ENCODE results near the gene TPSG1. TPM values are rescaled to one million over a fixed set of nuclear protein-coding genes. Genes with fewer than 3 reads are reported as not detected.
"Not testable (repeated sequence)": the region's sequence is repeated elsewhere in the genome, so short reads cannot be mapped to it uniquely, and the experiment has no call there.

The TPSG1 gene
- total RNA-seq, 8 experiments from 2014 or later: 0.11 to 1.1 (median 0.52) TPM; not detected in 5

DNA sequence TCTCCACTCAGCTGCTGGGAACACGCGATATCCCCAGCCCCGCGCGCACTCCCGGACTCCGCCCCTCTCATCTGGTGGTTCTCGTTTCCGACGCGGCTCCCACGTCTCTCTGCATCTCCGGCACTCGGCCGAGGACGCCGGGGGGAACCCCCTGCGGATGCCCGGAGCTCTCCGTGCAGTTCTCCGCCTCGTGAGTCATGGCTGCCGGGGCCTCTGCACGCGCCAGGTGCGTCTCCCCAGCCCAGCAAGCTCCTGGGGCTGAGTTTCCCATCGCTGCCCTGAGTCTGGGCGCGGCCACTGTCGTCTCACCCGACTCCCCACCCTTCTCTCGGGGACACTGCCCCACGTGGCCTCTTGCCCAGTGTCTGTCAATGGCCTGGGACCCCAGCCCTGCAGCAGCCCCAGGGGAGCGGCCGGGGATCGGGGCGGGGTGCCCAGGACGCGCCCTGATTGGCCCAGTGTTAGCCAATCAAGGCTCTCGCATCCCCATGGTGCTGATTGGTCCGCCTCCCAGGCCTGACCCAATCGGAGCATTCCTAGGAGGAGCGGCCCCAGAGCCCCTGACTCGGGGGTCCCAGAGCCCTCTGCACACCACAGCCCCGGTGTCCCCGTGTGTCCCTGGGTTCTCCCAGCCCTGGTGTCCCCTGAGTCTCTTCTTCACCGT, 28.8 kb upstream of the TPSG1 start:
- in situ Hi-C loops (cut with MboI; ENCODE audit: low pct_unique_long_range_greater_than_20kb in 2 of 9, low sequenced_read_pairs in 9 of 9, unreplicated experiment in 9 of 9); H3K27ac ChIP-seq; H3K4me1 ChIP-seq (replicated peaks in 1 of 2); H3K4me3 ChIP-seq: not testable (repeated sequence)
- WGBS, 10 experiments: no CpG with 5 or more reads among the region's 47 CpGs
- ATAC-seq (replicated peaks in 6 of 8): peak in 7 of 8 experiments; percentile 10 to 94 (median 67)

DNA sequence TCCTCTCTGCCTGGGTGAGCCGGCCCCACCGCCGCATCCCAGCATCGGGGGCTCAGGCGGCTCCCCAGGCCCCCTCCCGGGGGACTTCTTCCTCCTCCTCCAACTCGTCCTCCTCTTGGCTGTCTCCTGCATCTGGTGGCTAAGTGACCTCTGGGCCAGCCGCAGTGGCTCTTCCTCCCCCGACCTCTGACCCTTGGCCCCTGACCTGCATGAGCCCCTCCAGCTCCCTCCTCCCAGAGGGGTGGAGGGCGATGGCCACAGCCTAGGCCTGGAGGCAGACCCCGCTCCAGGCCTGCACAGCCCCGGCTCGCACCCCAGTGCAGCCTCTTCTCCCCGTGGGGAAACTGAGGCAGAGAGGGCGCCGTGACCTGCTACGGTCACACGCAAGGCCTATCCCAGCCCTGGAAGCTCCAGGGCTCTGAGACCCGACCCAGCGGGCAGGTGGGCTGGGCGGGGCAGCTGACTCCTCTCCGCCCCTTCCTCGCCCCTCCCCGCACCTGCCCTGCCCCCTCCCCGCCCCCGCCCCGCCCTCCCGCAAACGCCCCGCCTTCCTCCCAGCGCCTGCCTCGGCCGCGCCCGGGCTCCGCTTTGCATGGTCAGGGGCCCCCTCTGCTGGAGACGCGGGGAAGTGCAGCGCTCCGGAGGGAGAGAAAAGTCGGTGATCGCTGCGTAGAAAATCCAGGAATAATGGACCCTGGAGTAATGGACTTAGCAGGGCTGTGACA, 24.1 kb upstream of the TPSG1 start:
- H3K27ac ChIP-seq; in situ Hi-C loops (cut with MboI; ENCODE audit: low pct_unique_long_range_greater_than_20kb in 2 of 9, low sequenced_read_pairs in 9 of 9, unreplicated experiment in 9 of 9); H3K4me1 ChIP-seq (replicated peaks in 1 of 2); H3K4me3 ChIP-seq: not testable (repeated sequence)
- ATAC-seq (replicated peaks in 6 of 8): peak; percentile 21 to 84 (median 68)
- no CpG with 5 or more reads among the region's 43 CpGs for WGBS, 10 experiments

DNA sequence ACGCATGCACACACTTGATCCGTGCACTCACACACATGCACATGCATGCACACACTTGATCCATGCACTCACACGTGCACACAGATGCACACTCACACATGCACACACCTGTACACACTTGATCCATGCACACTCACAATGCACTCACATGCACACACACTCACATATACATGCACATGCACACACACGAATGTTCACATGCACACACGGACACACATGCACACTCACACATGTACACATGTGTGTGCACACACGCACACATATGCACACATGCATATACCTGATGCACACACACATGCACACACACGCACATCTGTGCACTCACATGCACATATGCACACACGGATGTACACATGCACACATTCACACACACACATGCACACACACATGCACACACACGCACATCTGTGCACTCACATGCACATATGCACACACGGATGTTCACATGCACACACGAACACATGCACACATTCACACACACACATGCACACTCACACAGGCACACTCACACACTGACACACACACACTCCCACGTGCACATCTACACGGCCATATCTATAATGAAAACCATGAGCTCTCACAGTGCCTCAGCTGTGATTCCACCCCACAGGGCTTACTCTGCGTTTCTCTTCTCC, 23.0 kb upstream of the TPSG1 start:
- in situ Hi-C loops (cut with MboI; ENCODE audit: low pct_unique_long_range_greater_than_20kb in 2 of 9, low sequenced_read_pairs in 9 of 9, unreplicated experiment in 9 of 9); ATAC-seq (replicated peaks in 6 of 8); H3K4me1 ChIP-seq (replicated peaks in 1 of 2); H3K27ac ChIP-seq; H3K4me3 ChIP-seq: not testable (repeated sequence)
- 65 to 89% (median 76%) methylated on average over 2 to 5 of the region's 14 CpGs; no CpG with 5 or more reads in 6 of the 10 experiments for WGBS, 10 experiments

DNA sequence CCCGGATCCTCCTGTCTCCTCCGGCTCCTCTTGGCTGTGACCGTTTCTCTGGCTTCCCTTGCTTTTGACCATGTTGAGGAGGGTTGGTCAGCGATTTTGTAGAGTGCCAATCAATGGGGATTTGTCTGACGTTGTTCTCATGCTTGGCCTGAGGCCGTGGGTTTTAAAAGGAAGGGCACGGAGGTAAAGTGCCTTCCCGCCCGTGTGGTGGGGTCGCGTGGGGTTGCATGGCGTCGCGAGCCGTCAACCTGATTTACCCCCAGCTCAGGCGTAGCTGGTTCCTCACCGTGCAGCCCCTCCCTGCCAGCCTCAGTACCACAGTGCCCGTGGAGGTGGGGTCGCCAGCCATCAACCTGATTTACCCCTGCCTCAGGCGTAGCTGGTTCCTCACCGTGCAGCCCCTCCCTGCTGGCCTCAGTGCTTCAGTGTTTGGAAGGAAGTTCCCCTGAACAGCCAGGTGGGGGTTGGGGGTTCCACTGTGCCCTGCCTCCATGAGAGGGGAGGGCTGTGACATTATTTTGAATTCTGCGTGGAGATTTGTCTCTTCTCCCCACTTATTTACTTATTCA, 20.5 kb upstream of the TPSG1 start:
- 0 to 88% (median 51%) methylated on average over 1 to 7 of the region's 22 CpGs; no CpG with 5 or more reads in 1 of the 10 experiments for WGBS, 10 experiments
- no peak overlapping the region for H3K4me3 ChIP-seq
- in situ Hi-C loops (cut with MboI; ENCODE audit: low pct_unique_long_range_greater_than_20kb in 2 of 9, low sequenced_read_pairs in 9 of 9, unreplicated experiment in 9 of 9): no loop called here
- no peak for ATAC-seq (replicated peaks in 6 of 8)
- H3K4me1 ChIP-seq (replicated peaks in 1 of 2): no peaks in the 10 kb centered on the region
- H3K27ac ChIP-seq: no peak overlapping the region

DNA sequence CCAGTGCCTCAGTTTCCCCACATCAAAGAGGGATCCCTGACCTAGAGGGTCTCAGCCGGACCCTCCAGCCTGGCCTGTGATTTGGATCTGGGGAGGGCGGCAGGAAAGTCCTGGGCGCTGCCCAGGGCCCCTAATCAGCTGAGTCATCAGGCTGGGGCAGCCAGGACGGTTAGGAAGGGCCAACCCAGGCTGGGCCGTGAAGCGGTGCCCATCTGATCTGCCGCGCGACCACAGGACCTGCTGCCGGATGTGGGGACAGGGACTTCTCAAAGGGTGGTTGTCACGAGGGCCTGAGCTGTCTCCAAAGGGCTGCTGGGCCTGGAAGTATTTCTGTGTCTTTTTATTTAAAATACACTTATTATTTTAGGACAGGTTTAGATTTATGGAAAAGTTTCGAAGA, 19.8 kb upstream of the TPSG1 start:
- WGBS, 10 experiments: 74 to 90% (median 80%) methylated on average over 1 to 9 of the region's 12 CpGs; no CpG with 5 or more reads in 7 of the 10 experiments
- in situ Hi-C loops (cut with MboI; ENCODE audit: low pct_unique_long_range_greater_than_20kb in 2 of 9, low sequenced_read_pairs in 9 of 9, unreplicated experiment in 9 of 9): no loop called here
- Histone ChIP-seq H3K27ac (no peak overlapping the region), H3K4me1 (replicated peaks in 1 of 2) (no peaks in the 10 kb centered on the region), H3K4me3 (no peak overlapping the region)
- ATAC-seq (replicated peaks in 6 of 8): no peak

DNA sequence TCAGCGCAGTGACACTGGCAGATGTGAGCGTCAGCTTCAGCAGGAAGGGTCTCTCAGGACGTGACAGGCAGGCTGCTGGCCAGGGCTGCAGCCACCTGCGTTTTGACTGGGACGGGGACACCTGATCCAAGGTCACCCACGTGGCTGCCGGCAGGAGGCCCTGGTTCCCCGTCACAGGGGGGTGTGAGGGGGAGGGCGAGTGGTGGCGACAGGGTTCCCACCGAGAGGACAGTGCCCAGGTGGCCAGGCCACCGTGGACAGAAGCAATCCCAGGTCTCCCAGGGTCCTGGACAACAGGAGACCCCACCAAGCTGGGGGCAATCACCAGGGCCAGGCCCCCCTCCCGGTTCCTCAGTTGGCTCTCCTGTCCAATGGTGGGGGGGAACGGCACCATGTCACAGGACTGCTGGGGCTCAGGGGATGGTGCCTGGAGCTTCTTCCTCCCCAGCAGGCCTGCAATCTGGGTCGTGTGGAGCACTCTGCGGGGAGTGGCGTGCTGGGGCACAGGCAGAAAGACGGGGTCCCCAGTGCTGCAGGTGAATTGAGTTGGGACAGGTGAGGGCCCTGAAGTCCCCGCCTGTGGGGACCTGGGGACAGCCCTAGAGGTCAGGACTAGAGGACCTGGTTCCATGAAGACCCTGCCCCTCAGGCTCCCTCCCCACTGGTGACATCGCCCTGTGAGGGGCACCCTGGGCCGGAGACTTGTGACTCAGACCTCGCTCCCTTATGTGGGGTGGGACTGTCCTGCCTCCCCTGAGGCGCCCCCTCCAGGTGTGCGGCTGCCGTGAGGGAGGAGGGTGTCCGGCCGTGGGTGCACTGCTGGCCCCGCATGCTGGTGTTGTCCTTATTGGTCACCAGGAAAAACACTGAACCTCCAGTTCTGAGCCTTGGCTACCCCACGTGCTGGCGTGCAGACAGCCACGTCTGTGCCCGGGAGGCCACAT, 19.1 kb upstream of the TPSG1 start:
- ATAC-seq (replicated peaks in 6 of 8): peak in 2 of 8 experiments; percentile 8 to 9
- no CpG with 5 or more reads among the region's 32 CpGs for WGBS, 10 experiments
- H3K4me1 ChIP-seq (replicated peaks in 1 of 2): not testable (repeated sequence)

DNA sequence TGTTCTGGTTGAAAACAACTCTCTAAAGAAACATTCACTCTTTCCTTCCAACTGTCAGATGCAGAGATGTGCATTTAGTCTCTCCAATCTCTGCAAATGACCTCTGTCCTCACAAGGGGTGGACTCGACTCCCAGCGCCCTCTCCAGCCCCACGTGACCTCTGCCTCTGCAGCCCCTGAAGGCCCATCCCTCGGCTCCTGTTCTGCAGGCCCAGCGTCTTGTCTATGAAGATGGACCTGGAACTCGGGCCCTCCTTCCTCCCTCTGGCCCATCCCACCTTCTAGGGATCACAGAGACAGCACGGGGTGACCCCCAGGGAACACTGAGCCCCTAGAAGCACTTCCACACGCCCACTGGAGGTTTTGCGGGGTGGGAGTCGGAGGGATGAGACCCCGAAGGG, 18.3 kb upstream of the TPSG1 start:
- ATAC-seq (replicated peaks in 6 of 8); H3K27ac ChIP-seq; H3K4me3 ChIP-seq; H3K4me1 ChIP-seq (replicated peaks in 1 of 2); in situ Hi-C loops (cut with MboI; ENCODE audit: low pct_unique_long_range_greater_than_20kb in 2 of 9, low sequenced_read_pairs in 9 of 9, unreplicated experiment in 9 of 9): not testable (repeated sequence)
- 0% methylated on average over 1 of the region's 11 CpGs; no CpG with 5 or more reads in 9 of the 10 experiments for WGBS, 10 experiments

More for the DNA sequence above, 19.1 kb upstream of the TPSG1 start:
- in situ Hi-C loops (cut with MboI; ENCODE audit: low pct_unique_long_range_greater_than_20kb in 2 of 9, low sequenced_read_pairs in 9 of 9, unreplicated experiment in 9 of 9); H3K4me3 ChIP-seq; H3K27ac ChIP-seq: not testable (repeated sequence)

DNA sequence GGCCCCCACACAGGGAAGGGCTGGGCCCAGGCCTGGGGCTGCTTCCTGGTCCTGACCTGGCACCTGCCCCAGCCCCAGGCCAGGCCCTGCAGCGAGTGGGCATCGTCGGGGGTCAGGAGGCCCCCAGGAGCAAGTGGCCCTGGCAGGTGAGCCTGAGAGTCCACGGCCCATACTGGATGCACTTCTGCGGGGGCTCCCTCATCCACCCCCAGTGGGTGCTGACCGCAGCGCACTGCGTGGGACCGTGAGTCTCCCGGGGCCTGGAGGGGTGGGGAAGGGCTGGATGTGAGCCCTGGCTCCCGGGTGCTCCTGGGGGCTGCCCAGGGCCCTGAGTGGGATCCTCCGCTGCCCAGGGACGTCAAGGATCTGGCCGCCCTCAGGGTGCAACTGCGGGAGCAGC, 16.0 kb upstream of the TPSG1 start:
- ATAC-seq (replicated peaks in 6 of 8): peak in 2 of 8 experiments; percentile 6
- in situ Hi-C loops (cut with MboI; ENCODE audit: low pct_unique_long_range_greater_than_20kb in 2 of 9, low sequenced_read_pairs in 9 of 9, unreplicated experiment in 9 of 9): not testable (repeated sequence)

DNA sequence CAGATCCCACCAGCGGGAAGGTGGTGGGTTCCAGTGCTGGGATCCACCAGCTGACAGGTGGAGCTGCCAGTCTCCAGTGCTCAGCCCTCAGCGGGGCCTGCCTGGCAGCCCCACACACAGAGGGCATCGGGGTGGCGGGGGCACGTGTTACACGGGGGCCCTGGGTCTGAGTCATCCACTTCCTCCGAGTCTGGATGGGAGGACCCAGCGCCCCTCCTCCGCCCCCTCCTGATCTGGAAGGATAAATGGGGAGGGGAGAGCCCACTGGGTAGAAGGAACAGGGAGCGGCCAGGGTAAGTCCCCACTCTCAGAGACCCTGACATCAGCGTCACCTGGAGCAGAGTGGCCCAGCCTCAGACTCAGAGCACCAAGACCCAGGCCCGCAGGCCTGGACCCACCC, 15.4 kb upstream of the TPSG1 start, which contains the start of gene TPSAB1:
TSS of gene TPSAB1 (plus strand) at position 270 of the 400 bp plus-strand sequence. CDS start 234 bp downstream, outside the sequence.
- H3K4me3 ChIP-seq; in situ Hi-C loops (cut with MboI; ENCODE audit: low pct_unique_long_range_greater_than_20kb in 2 of 9, low sequenced_read_pairs in 9 of 9, unreplicated experiment in 9 of 9); H3K4me1 ChIP-seq (replicated peaks in 1 of 2); ATAC-seq (replicated peaks in 6 of 8); H3K27ac ChIP-seq: not testable (repeated sequence)
- no CpG with 5 or more reads among the region's 12 CpGs for WGBS, 10 experiments

More for the DNA sequence above, 16.0 kb upstream of the TPSG1 start:
- no CpG with 5 or more reads among the region's 15 CpGs for WGBS, 10 experiments
- not testable (repeated sequence) for H3K27ac ChIP-seq; H3K4me1 ChIP-seq (replicated peaks in 1 of 2); H3K4me3 ChIP-seq

DNA sequence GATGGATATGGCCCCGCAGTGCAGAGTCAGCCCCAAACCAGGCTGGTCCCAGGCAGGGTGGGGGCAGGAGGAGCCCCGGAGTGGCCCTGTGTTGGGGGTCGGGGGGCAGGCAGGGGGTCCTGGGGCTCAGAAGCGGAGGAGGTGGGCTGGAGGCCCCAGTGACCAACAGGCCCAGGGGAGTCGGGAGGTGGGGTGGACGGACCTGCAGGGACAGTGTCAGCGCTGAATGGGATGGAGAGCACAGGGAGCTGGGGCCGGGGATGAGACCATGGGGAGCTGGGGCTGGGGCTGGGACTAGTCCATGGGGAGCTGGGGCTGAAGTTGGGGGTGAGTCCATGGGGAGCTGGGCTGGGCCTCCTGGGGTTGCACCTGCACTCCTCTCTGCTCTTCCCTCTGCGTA, 14.5 kb upstream of the TPSG1 start:
- H3K4me1 ChIP-seq (replicated peaks in 1 of 2); H3K4me3 ChIP-seq; in situ Hi-C loops (cut with MboI; ENCODE audit: low pct_unique_long_range_greater_than_20kb in 2 of 9, low sequenced_read_pairs in 9 of 9, unreplicated experiment in 9 of 9); H3K27ac ChIP-seq: not testable (repeated sequence)
- no CpG with 5 or more reads among the region's 9 CpGs for WGBS, 10 experiments
- peak in 1 of 8 experiments; percentile 1 for ATAC-seq (replicated peaks in 6 of 8)

DNA sequence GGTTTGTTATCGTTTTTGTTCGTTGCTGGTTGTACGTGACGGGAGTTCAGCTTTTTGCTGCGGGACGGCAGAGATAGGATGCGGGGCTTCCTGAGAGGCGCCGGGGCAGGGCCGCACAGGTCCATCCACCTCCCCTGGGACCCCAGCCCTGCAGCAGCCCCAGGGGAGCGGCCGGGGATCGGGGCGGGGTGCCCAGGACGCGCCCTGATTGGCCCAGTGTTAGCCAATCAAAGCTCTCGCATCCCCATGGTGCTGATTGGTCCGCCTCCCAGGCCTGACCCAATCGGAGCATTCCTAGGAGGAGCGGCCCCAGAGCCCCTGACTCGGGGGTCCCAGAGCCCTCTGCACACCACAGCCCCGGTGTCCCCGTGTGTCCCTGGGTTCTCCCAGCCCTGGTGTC, 13.8 kb upstream of the TPSG1 start:
- H3K27ac ChIP-seq; H3K4me1 ChIP-seq (replicated peaks in 1 of 2); in situ Hi-C loops (cut with MboI; ENCODE audit: low pct_unique_long_range_greater_than_20kb in 2 of 9, low sequenced_read_pairs in 9 of 9, unreplicated experiment in 9 of 9); H3K4me3 ChIP-seq: not testable (repeated sequence)
- WGBS, 10 experiments: 40 to 80% (median 65%) methylated on average over 1 to 6 of the region's 23 CpGs; no CpG with 5 or more reads in 6 of the 10 experiments
- ATAC-seq (replicated peaks in 6 of 8): peak in 5 of 8 experiments; percentile 12 to 73 (median 54)

DNA sequence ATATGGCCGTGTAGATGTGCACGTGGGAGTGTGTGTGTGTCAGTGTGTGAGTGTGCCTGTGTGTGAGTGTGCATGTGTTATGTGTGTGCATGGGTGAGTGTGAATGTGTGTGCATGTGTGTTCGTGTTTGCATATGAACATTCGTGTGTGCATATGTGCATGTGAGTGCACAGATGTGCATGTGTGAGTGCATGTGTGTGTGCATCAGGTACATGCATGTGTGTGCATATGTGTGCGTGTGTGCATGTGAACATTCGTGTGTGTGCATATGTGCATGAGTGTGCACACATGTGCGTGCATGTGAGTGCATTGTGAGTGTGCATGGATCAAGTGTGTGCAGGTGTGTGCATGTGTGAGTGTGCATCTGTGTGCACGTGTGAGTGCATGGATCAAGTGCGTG, 12.9 kb upstream of the TPSG1 start:
- in situ Hi-C loops (cut with MboI; ENCODE audit: low pct_unique_long_range_greater_than_20kb in 2 of 9, low sequenced_read_pairs in 9 of 9, unreplicated experiment in 9 of 9): no loop called here
- no peak overlapping the region for H3K4me3 ChIP-seq
- H3K27ac ChIP-seq: no peak overlapping the region
- 59 to 83% (median 70%) methylated on average over 1 to 5 of the region's 9 CpGs; no CpG with 5 or more reads in 6 of the 10 experiments for WGBS, 10 experiments
- no peak for ATAC-seq (replicated peaks in 6 of 8)
- no peaks in the 10 kb centered on the region for H3K4me1 ChIP-seq (replicated peaks in 1 of 2)

Data from motor neuron (in vitro differentiated cells).